OCI-LY3 (cell line): Measurements from ENCODE around the gene AACS.

Source experiments
- H2AFZ ChIP-seq: fragments of 200-600, 300-600 bp; shearing (Covaris generic); 2 replicates; pipeline ENCODE4 v1.6.0; 2014; ENCODE audit warnings: antibody characterized with exemption, low read depth, low read length
- H3K27ac ChIP-seq: fragments of 200-600, 300-600 bp; sonication (generic); 2 replicates; pipeline ENCODE4 v1.5.1; 2014; ENCODE audit warnings: mild to moderate bottlenecking, low read length, moderate library complexity, mixed read lengths
- H3K27me3 ChIP-seq: fragments of 200-600, 300-600 bp; sonication (generic); 2 replicates; pipeline ENCODE4 v1.6.1; 2014; ENCODE audit warnings: low read depth, low read length, mixed read lengths
- H3K36me3 ChIP-seq: fragments of 200-600, 300-600 bp; sonication (generic); replicated peaks from 2 replicates; pipeline ENCODE3; 2014; ENCODE audit warnings: low read depth, low read length, mixed read lengths
- H3K4me1 ChIP-seq: fragments of 300-600, 200-600 bp; sonication (generic); 2 replicates; pipeline ENCODE4 v1.6.1; 2014; ENCODE audit warnings: low read length, mixed read lengths
- H3K4me2 ChIP-seq: fragments of 200-600, 300-600 bp; sonication (generic); 2 replicates; pipeline ENCODE4 v1.6.1; 2014; ENCODE audit warnings: low read length, mixed read lengths
- H3K4me3 ChIP-seq: fragments of 300-600, 200-600 bp; sonication (generic); 2 replicates; pipeline ENCODE4 v1.5.1; 2014; ENCODE audit warnings: antibody characterized with exemption, mild to moderate bottlenecking, low read length, moderate library complexity
- H3K79me2 ChIP-seq: fragments of 300-600, 200-600 bp; shearing (Covaris generic); 2 replicates; pipeline ENCODE4 v1.6.1; 2014; ENCODE audit warnings: mild to moderate bottlenecking, low read length, mixed read lengths
- H3K9ac ChIP-seq: fragments of 300-600, 200-600 bp; shearing (Covaris generic); 2 replicates; pipeline ENCODE4 v1.6.0; 2014; ENCODE audit warnings: mild to moderate bottlenecking, low read length, moderate library complexity
- H3K9me3 ChIP-seq: fragments of 200-600, 300-600 bp; shearing (Covaris generic); 2 replicates; pipeline ENCODE4 v1.6.1; 2014; ENCODE audit warnings: low read length, mixed read lengths; ENCODE audit not compliant: insufficient read depth
- H4K20me1 ChIP-seq: fragments of 200-600, 300-600 bp; sonication (generic); 2 replicates; pipeline ENCODE4 v1.6.1; 2016; ENCODE audit warnings: low read length, mixed read lengths; ENCODE audit not compliant: insufficient read depth
- EZH2phosphoT487 ChIP-seq: fragments of 200-600 bp; shearing (Covaris generic); IDR thresholded peaks from 2 replicates; pipeline ENCODE4 v1.6.1; 2018; ENCODE audit warnings: antibody characterized with exemption, mixed run types, low read depth
- TF ChIP-seq, protein P1 (sequence below): fragments of 200-600, 300-600 bp; sonication (generic); IDR thresholded peaks from 2 replicates; pipeline ENCODE4 v1.5.1; 2014; ENCODE audit warnings: antibody characterized with exemption, low read length, low read depth

Gene AACS

DNA sequence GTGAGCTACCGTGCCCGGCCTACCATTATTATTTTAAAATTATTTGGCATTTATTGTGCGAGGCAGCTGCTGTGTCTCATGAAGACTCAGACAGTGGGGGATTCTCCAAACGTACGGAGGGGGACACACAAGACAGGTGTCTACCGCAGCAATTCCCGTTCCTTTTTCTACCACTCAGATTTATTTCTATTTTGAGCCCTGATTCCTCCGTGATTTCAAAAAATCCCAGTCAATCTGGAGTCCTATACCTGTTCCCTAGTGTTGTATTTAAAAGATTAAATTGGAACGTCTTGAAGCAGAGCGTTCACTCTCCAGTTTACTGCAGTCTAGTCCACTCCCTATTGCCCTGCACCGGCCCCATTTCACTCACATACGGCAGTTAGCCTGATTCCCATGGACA lies 97.9 kb downstream of the AACS start:
- H3K4me2 ChIP-seq: no peak overlapping the region
- TF ChIP-seq EZH2phosphoT487: no peak
- TF ChIP-seq, protein P1, sequence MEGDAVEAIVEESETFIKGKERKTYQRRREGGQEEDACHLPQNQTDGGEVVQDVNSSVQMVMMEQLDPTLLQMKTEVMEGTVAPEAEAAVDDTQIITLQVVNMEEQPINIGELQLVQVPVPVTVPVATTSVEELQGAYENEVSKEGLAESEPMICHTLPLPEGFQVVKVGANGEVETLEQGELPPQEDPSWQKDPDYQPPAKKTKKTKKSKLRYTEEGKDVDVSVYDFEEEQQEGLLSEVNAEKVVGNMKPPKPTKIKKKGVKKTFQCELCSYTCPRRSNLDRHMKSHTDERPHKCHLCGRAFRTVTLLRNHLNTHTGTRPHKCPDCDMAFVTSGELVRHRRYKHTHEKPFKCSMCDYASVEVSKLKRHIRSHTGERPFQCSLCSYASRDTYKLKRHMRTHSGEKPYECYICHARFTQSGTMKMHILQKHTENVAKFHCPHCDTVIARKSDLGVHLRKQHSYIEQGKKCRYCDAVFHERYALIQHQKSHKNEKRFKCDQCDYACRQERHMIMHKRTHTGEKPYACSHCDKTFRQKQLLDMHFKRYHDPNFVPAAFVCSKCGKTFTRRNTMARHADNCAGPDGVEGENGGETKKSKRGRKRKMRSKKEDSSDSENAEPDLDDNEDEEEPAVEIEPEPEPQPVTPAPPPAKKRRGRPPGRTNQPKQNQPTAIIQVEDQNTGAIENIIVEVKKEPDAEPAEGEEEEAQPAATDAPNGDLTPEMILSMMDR: no peak

DNA sequence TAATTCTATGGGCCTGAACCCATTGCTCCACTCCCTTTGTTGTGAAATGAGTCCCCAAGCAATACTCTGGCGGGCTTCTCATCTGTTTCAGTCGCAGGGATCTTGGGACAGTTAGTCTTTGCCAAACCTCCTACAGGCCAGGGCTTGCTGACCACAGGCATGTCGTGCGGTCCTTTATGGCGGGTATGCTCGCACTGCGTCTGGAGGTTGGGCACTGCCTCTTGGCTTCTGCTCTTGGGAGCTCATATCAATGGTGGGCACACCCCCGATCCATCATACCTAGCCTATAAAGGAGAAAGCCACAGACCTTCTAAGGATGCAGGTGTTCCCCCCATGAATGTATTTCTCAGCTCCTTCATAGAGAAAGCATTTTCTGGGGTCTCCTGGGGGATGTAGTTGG lies 99.3 kb downstream of the AACS start:
- no peaks in the 10 kb centered on the region for H3K79me2 ChIP-seq

More for the DNA sequence above, 97.9 kb downstream of the AACS start:
- Histone ChIP-seq H3K4me1 (no peaks in the 10 kb centered on the region; the same call in 1 of the 2 replicates), H3K9me3 (no peaks in the 10 kb centered on the region), H2AFZ (no peak overlapping the region), H3K27me3 (no peaks in the 10 kb centered on the region), H3K4me3 (no peak overlapping the region), H3K9ac (no peak overlapping the region), H3K36me3 (no peaks in the 10 kb centered on the region), H4K20me1 (no peaks in the 10 kb centered on the region), H3K79me2 (no peaks in the 10 kb centered on the region), H3K27ac (no peak overlapping the region)

DNA sequence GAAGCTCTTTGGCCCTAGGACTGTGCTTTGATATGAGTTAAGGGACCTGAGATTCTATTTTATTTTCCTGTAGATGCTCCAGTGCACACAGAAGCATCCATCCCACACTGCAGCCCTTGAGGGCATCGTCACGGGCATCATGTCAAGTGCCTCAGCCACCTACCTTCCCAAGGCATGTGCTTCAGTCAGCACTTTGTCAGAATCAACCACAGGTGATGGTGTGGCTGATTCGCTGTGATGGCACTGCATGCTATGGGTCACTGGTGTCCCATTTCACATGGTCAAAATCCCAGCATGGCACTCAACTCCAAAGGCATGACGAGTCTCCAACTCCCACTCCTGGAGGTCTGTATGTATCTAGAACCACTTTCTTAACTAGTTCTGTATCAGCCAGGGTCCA lies 100.8 kb downstream of the AACS start:
- no peak overlapping the region for H3K27ac ChIP-seq
- no peak overlapping the region for H3K9ac ChIP-seq
- H4K20me1 ChIP-seq: no peaks in the 10 kb centered on the region
- H3K79me2 ChIP-seq: no peaks in the 10 kb centered on the region
- H2AFZ ChIP-seq: no peak overlapping the region
- H3K36me3 ChIP-seq: no peaks in the 10 kb centered on the region
- H3K4me1 ChIP-seq: no peaks in the 10 kb centered on the region; the same call in 1 of the 2 replicates
- H3K4me2 ChIP-seq: no peak overlapping the region
- H3K9me3 ChIP-seq: no peaks in the 10 kb centered on the region
- no peak overlapping the region for H3K4me3 ChIP-seq
- H3K27me3 ChIP-seq: no peaks in the 10 kb centered on the region
- TF ChIP-seq, protein P1: no peak

More for the DNA sequence above, 99.3 kb downstream of the AACS start:
- Histone ChIP-seq H3K9ac (no peak overlapping the region), H4K20me1 (no peaks in the 10 kb centered on the region), H2AFZ (no peak overlapping the region), H3K4me3 (no peak overlapping the region), H3K4me2 (no peak overlapping the region), H3K27ac (no peak overlapping the region), H3K27me3 (no peaks in the 10 kb centered on the region), H3K9me3 (no peaks in the 10 kb centered on the region), H3K36me3 (no peaks in the 10 kb centered on the region), H3K4me1 (no peaks in the 10 kb centered on the region; the same call in 1 of the 2 replicates)
- no peak for TF ChIP-seq EZH2phosphoT487
- TF ChIP-seq, protein P1: no peak

DNA sequence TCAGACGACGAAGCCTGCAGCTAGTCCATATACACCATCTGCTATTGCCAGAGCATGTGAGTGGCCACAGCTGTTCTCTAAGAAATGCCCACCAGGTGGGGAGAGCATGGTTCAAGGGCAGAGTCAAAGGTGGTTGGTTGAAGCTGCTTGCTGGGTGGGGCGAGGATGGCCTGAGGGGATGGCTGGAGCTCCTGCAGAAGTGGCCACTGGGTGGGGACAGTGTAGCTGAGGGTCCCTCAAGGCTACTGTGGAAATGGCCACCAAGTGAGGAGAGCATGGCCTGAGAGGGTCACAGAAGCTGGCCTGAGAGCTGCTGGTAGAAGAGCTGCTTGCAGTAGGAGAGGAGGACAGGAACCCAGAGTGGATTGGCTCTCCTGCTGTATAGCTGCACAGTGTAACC lies 102.4 kb downstream of the AACS start:
- Histone ChIP-seq H4K20me1 (no peaks in the 10 kb centered on the region), H3K27ac (no peak overlapping the region)
- no peak for TF ChIP-seq EZH2phosphoT487
- TF ChIP-seq, protein P1: no peak

More for the DNA sequence above, 102.4 kb downstream of the AACS start:
- Histone ChIP-seq H3K36me3 (no peaks in the 10 kb centered on the region), H3K9me3 (no peaks in the 10 kb centered on the region), H3K79me2 (no peaks in the 10 kb centered on the region), H3K9ac (no peak overlapping the region), H2AFZ (no peak overlapping the region), H3K4me3 (no peak overlapping the region), H3K4me2 (no peak overlapping the region), H3K4me1 (no peaks in the 10 kb centered on the region), H3K27me3 (no peaks in the 10 kb centered on the region)
